ENCODE data around the gene TSPAN8. TPM values are rescaled to one million over a fixed set of nuclear protein-coding genes. Genes with fewer than 3 reads are reported as not detected.

The TSPAN8 gene
- 1.4 TPM for total RNA-seq

DNA sequence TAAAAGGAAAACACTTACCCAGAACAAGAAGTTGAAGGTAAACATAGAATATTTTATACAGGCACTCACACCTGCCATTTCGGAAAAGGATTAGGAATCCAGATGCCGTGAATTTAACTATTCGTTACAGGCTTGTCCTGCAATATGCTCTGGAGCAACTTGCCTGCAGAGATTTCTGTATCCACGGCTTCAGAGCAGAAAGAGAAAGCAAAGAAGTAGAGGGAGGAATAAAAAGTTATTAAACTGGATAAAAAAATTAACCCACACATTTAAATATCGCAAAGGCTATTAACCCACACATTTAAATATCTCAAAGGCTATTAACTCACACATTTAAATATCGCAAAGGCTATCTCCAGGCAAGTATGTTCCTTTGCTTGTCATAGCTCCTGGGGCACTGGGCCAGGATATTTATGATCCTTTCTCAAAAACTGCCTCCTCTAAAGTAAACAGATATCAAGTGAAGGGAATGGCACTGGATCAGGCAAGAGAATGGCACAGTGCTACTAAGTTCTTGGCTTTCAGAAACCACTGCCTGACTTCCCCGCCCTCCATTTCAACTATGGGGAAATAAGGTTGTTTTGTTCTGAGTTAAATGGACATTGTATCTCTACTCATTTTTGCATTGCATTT, at the start of gene TSPAN8:
Gene TSPAN8, minus strand, starts transcription at position 399 of the 633 bp plus-strand sequence. Its CDS starts 321 bp downstream, at position 78.

Other genes with a start within 250 kb of the TSPAN8 start
- gene PTPRR, start 237.3 kb downstream of the TSPAN8 start, total RNA-seq: 18.5 TPM

Data from camera-type eye (tissue), 1 donor.